ENCODE data around the gene ELAVL1. TPM values are rescaled to one million over a fixed set of nuclear protein-coding genes. Genes with fewer than 3 reads are reported as not detected.
A peak's percentile ranks its signal among the peaks of the same experiment; 100 is the strongest.

The ELAVL1 gene
- total RNA-seq, 1 donor from 2014 or later, result 108 TPM

DNA sequence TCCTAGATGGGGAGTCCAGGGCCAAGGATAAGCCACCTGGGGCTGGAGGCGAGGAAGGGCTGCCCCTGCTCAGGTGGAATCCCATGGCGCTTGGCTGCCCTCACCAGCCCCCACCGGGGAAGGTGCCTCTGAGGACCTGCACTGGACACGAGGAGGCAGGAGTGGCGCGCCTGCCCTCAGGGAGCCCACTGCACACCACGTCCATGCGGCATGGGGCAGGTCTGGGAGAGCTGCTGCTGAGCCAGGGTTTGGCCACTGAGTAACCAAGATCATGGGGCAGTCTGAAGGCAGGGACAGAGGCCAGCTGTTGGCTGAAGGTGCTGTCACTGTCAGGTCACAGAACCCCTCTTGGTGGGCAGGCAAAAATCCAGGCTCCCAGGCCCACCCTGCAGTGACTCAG, 25.9 kb downstream of the ELAVL1 start:
- no peaks in the 10 kb centered on the region for H3K9me3 Mint-ChIP-seq

DNA sequence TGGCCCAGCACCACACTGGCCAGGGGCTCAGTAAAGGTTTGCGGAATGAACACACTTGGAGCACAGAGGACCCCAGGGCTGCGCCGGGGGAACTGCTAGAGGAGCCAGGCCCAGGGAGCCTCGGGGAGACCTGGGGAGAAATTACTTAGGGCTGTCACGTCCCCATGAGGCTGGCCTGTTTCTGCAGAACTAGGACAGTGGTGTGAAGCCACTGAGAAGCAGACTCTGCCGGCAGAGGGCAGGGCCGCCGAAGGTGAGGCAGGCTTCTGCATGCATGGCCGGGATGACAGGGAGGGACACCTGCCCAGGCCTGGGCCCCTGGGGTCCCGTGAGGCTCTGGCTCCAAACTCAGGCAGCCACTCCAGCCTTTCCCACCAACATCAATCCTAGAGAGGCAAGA, 26.4 kb downstream of the ELAVL1 start:
- Histone ChIP-seq H3K27me3 (no peaks in the 10 kb centered on the region), H3K79me2 (ENCODE audit: low read depth) (peaks cover 24% of the 10 kb centered on the region), H3K4me3 (no peak overlapping the region), H3K27ac (no peak overlapping the region), H3K9me3 (ENCODE audit: low read depth) (no peaks in the 10 kb centered on the region), H3K4me1 (no peaks in the 10 kb centered on the region), H2AFZ (replicated peaks) (no peak overlapping the region), H4K20me1 (ENCODE audit: low read depth) (peaks cover 90% of the 10 kb centered on the region), H3K36me3 (no peaks in the 10 kb centered on the region), H3K9ac (peak overlapping the region; percentile 20), H3F3A (ENCODE audit: low read depth) (peaks cover 2% of the 10 kb centered on the region), H3K4me2 (no peak overlapping the region)
- TF ChIP-seq EZH2 (IDR thresholded peaks at IDR 0.05), result no peak
- no peak for TF ChIP-seq EZH2phosphoT487 (IDR thresholded peaks at IDR 0.05)
- TF ChIP-seq, protein P1, sequence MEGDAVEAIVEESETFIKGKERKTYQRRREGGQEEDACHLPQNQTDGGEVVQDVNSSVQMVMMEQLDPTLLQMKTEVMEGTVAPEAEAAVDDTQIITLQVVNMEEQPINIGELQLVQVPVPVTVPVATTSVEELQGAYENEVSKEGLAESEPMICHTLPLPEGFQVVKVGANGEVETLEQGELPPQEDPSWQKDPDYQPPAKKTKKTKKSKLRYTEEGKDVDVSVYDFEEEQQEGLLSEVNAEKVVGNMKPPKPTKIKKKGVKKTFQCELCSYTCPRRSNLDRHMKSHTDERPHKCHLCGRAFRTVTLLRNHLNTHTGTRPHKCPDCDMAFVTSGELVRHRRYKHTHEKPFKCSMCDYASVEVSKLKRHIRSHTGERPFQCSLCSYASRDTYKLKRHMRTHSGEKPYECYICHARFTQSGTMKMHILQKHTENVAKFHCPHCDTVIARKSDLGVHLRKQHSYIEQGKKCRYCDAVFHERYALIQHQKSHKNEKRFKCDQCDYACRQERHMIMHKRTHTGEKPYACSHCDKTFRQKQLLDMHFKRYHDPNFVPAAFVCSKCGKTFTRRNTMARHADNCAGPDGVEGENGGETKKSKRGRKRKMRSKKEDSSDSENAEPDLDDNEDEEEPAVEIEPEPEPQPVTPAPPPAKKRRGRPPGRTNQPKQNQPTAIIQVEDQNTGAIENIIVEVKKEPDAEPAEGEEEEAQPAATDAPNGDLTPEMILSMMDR (IDR thresholded peaks at IDR 0.05), result no peak
- H3K27ac Mint-ChIP-seq, result no peak overlapping the region
- H3K36me3 Mint-ChIP-seq, result peaks cover 18% of the 10 kb centered on the region
- no peaks in the 10 kb centered on the region for H3K4me1 Mint-ChIP-seq
- DNase-seq (ENCODE audit: low spot score), result no peak
- H3K4me3 Mint-ChIP-seq, result no peak overlapping the region
- H3K9me3 Mint-ChIP-seq, result no peaks in the 10 kb centered on the region
- peaks cover 2% of the 10 kb centered on the region for H3K27me3 Mint-ChIP-seq (ENCODE audit: insufficient read depth, low read depth)

More for the DNA sequence above, 25.9 kb downstream of the ELAVL1 start:
- Histone ChIP-seq H2AFZ (replicated peaks) (no peak overlapping the region), H3K79me2 (ENCODE audit: low read depth) (peaks cover 30% of the 10 kb centered on the region), H3K27ac (no peak overlapping the region), H3K4me1 (no peaks in the 10 kb centered on the region), H4K20me1 (ENCODE audit: low read depth) (peaks cover 96% of the 10 kb centered on the region), H3F3A (ENCODE audit: low read depth) (no peaks in the 10 kb centered on the region), H3K4me2 (no peak overlapping the region), H3K36me3 (no peaks in the 10 kb centered on the region), H3K9ac (no peak overlapping the region), H3K27me3 (no peaks in the 10 kb centered on the region), H3K9me3 (ENCODE audit: low read depth) (no peaks in the 10 kb centered on the region), H3K4me3 (no peak overlapping the region)
- no peak for DNase-seq (ENCODE audit: low spot score)
- peaks cover 16% of the 10 kb centered on the region for H3K36me3 Mint-ChIP-seq
- no peak overlapping the region for H3K27ac Mint-ChIP-seq
- TF ChIP-seq EZH2 (IDR thresholded peaks at IDR 0.05) (no peak), EZH2phosphoT487 (IDR thresholded peaks at IDR 0.05) (no peak)
- TF ChIP-seq, protein P1 (IDR thresholded peaks at IDR 0.05), result no peak
- peaks cover 2% of the 10 kb centered on the region for H3K27me3 Mint-ChIP-seq (ENCODE audit: insufficient read depth, low read depth)
- no peak overlapping the region for H3K4me3 Mint-ChIP-seq
- no peaks in the 10 kb centered on the region for H3K4me1 Mint-ChIP-seq

DNA sequence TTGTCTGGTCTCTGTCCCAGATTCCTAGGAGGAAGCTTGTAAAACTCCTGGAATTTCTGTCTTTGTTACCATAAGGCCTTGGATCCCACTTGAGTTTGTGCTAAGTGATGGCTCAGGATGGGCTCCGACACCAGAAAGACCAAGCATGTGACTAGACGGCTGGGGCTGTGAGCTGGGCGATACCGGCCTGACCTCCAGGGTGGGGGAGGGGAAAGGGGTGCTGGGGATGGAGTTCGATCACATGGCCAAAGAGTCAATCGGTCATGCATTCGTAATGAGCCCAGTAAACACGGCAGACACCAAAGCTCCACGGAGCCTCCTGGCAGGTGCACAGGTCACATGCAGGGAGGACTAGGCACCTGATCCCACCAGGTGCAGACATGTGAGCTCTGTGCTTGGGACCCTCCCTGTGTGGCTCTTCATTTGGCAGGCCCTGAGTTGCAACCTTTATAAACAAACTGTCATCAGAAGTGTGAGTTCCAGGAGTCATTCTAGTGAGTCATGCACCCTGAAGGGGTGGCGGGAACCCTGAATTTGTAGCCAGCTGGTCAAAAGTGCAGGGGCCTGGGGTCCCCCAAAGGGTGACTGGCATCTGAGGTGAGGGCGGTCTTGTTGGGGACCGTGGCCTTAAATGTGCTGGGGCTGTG, 27.1 kb downstream of the ELAVL1 start:
- Mint-ChIP-seq H3K27me3 (ENCODE audit: insufficient read depth, low read depth) (peaks cover 4% of the 10 kb centered on the region), H3K36me3 (peaks cover 21% of the 10 kb centered on the region), H3K4me1 (no peaks in the 10 kb centered on the region), H3K27ac (no peak overlapping the region), H3K9me3 (no peaks in the 10 kb centered on the region), H3K4me3 (no peak overlapping the region)
- Histone ChIP-seq H3K4me2 (no peak overlapping the region), H3K4me1 (no peaks in the 10 kb centered on the region), H3K27ac (no peak overlapping the region), H3K36me3 (no peaks in the 10 kb centered on the region), H3K27me3 (no peaks in the 10 kb centered on the region), H2AFZ (replicated peaks) (no peak overlapping the region), H3K4me3 (no peak overlapping the region), H3K9me3 (ENCODE audit: low read depth) (no peaks in the 10 kb centered on the region), H3K9ac (peak overlapping the region; percentile 20), H4K20me1 (ENCODE audit: low read depth) (peaks cover 83% of the 10 kb centered on the region), H3F3A (ENCODE audit: low read depth) (peaks cover 8% of the 10 kb centered on the region), H3K79me2 (ENCODE audit: low read depth) (peaks cover 17% of the 10 kb centered on the region)
- DNase-seq (ENCODE audit: low spot score), result peak; percentile 6
- no peak for TF ChIP-seq EZH2phosphoT487 (IDR thresholded peaks at IDR 0.05)

DNA sequence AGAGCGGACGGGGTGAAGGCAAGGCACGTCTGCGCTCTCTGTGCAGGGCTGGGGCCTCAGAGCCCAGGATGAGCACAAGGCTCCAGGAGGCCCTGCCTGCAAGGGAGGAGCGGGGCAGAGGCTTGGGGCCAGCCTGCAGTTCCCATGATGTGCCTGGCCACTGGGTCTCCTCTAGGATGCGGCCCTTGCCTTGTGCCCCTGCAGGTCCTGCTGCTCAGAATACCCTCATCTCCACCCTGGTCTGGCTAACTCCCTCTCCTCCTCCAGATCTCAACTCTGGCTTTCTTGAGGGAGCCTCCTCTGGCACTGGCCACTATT, 27.8 kb downstream of the ELAVL1 start:
- Mint-ChIP-seq H3K36me3 (peaks cover 22% of the 10 kb centered on the region), H3K27ac (no peak overlapping the region), H3K27me3 (ENCODE audit: insufficient read depth, low read depth) (peaks cover 4% of the 10 kb centered on the region), H3K4me1 (no peaks in the 10 kb centered on the region), H3K4me3 (no peak overlapping the region), H3K9me3 (no peaks in the 10 kb centered on the region)
- Histone ChIP-seq H4K20me1 (ENCODE audit: low read depth) (peaks cover 77% of the 10 kb centered on the region), H3F3A (ENCODE audit: low read depth) (peaks cover 9% of the 10 kb centered on the region), H3K4me1 (no peaks in the 10 kb centered on the region), H3K36me3 (no peaks in the 10 kb centered on the region), H3K27ac (no peak overlapping the region), H3K4me2 (no peak overlapping the region), H3K4me3 (no peak overlapping the region), H3K79me2 (ENCODE audit: low read depth) (peaks cover 11% of the 10 kb centered on the region), H2AFZ (replicated peaks) (no peak overlapping the region), H3K27me3 (no peaks in the 10 kb centered on the region), H3K9ac (no peak overlapping the region), H3K9me3 (ENCODE audit: low read depth) (no peaks in the 10 kb centered on the region)
- no peak for DNase-seq (ENCODE audit: low spot score)
- TF ChIP-seq, protein P1 (IDR thresholded peaks at IDR 0.05), result no peak
- no peak for TF ChIP-seq EZH2 (IDR thresholded peaks at IDR 0.05)
- TF ChIP-seq EZH2phosphoT487 (IDR thresholded peaks at IDR 0.05), result no peak

Measured in neural progenitor cell (in vitro differentiated cells).